NCI-H345 treated with DMSO at 0.1 percent for 48 hours (cell line): ENCODE measurements around the gene RPTOR.
A peak's percentile ranks its signal among the peaks of the same experiment; 100 is the strongest.
"Not testable (repeated sequence)": the region's sequence is repeated elsewhere in the genome, so short reads cannot be mapped to it uniquely, and the experiment has no call there.

Experiments used
- DNase-seq: peaks from one replicate; lab custom pipeline; 2025; ENCODE audit not compliant: unreplicated experiment; lab: John Stamatoyannopoulos, UW

The RPTOR gene

DNA sequence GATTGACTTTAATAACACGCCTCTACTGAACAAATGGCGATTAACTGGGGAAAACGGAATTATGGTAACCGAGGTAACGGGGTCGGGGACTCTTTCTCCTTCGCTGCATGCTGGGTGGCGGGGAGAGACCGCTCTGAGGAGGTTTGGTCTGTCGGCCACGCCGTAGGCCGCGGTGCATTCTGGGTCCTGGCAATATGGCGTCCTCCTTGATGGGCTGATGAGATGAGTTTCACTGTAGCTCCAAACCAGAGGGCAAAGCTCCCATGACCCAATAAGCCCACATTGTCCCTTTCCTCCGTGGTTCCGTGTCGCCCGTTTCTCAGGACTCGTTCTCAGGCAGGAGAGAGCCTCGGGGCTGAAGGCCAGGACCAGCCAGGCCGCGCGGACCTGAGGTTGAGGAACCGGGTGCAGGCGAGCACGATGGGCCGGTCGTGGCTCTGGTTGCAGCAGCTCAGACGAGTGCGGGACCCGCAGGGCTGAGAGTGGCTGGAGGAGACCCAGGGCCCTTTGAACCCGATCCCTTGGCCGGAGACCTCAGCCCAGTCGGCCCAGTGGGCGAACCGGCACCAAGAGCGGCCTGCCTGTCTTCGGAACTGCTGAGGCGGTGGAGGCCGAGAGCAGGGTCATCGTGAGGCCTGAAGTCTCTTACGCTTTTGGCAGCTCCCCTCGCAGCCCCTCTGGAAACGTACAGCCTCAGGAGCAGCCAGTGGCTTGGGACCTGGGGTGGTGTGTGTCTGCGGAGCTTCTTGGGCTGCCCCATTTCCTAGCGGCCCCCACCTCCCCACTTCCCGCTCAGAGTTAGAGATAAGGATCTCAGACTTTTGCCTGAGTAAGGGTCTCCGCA is at the start of gene RPTOR:
TSS of gene RPTOR (plus strand) at position 184 of the 844 bp plus-strand sequence. CDS start 792 bp downstream, outside the sequence.
- peak; percentile 88 for DNase-seq

- DNase-seq: no peak
Measured at GRCh38 chr17:80497726-80498241, 46.9 kb upstream of the RPTOR start.

- DNase-seq: no peak
Measured at GRCh38 chr17:80498242-80498919, 46.3 kb upstream of the RPTOR start.

- DNase-seq: no peak
Measured at GRCh38 chr17:80498920-80499410, 45.7 kb upstream of the RPTOR start.

GRCh38 chr17:80499560-80499959 is 45.1 kb upstream of the RPTOR start:
- no peak for DNase-seq

DNA sequence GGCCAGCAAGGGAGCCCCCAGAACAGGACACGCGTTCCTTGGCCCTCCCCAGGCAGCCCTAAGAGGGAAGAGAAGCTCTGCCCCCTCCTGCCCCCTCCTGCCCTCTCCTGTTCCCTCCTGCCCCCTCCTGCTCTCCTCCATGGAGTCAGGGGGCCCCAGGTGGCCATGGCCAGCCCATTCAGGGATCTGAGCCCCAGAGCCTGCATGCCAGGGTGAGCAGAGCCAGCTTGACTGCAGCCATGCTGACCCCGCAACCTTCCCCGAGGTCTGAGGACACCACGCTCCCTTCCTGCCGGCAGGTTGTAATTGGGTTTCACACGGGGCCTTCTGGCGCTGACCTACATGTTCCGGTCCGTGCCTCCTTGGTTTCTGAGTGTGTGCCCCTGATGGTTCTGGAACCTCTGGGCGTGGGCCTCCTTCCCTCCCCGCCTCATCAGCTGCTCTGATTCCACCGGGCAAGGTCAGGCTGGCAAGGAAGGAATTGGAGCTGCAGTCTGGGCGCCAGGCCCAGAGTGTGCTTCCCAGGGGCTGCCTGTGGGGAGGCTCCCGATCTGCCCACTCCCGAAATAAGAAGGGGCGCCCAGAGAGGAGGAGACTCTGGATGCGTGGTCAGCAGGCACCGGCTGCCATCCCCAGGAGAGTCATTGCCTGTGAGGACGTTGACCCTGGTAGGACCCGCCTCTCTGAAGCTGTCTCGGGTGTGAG is 44.5 kb upstream of the RPTOR start:
- DNase-seq: no peak

GRCh38 chr17:80501741-80502577 is 42.7 kb upstream of the RPTOR start:
- no peak for DNase-seq

GRCh38 chr17:80502578-80502877 is 42.1 kb upstream of the RPTOR start:
- DNase-seq: no peak

DNA sequence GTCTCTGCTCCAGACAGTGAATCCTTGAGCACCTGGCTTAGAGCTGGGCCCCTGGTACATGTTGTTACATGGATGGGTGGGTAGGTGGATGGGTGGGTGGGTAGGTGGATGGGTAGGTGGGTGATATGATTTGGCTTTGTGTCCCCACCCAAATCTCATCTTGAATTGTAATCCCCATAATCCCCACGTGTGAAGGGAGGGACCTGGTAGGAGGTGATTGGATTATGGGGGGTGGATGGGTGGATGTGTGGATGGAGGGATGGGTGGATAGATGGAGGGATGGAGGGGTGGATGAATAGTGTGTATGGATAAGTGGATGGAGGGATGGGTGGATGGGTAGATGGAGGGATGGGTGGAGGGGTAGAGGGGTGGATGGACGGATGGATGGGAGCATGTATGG is 41.6 kb upstream of the RPTOR start:
- no peak for DNase-seq

GRCh38 chr17:80503921-80504320 is 40.7 kb upstream of the RPTOR start:
- no peak for DNase-seq

GRCh38 chr17:80504686-80505413 is 39.8 kb upstream of the RPTOR start:
- no peak for DNase-seq

GRCh38 chr17:80507177-80507576 is 37.5 kb upstream of the RPTOR start:
- not testable (repeated sequence) for DNase-seq

DNA sequence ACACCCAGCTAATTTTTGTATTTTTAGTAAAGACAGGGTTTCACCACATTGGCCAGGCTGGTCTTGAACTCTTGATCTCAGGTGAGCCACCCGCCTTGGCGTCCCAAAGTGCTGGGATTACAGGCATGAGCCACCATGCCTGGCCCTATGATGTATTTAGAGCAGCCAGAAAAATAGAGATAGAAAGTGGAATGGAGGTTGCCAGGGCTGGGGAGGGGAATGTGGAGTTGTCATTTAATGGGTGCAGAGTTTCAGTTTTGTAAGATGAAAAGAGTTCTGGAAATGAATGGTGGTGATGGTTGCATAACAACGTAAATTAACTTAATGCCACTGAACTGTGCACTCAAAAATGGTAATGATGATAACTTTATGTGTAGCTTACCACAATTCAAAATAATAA is 36.7 kb upstream of the RPTOR start:
- DNase-seq: no peak

GRCh38 chr17:80509311-80509710 is 35.3 kb upstream of the RPTOR start:
- DNase-seq: no peak

DNA sequence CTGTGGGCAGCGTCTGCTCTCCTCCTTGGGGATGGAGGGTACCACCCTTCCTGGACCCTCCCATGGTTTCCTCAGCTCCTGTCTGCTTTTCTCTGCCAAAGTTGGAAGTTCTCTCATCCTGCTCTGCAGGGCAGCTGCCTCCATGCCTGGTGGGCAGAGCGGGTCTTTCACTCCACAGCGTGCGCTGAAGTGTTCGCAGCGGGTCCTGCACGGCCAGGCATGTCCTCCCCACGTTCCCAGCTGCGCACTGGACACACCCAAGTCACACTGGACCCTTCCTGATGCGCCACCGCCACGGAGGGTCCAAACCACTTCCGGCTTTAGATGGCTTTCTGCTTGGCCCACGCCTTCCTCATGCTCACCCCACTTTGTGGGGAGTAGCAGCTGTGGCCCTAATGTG is 34.5 kb upstream of the RPTOR start:
- DNase-seq: no peak

DNA sequence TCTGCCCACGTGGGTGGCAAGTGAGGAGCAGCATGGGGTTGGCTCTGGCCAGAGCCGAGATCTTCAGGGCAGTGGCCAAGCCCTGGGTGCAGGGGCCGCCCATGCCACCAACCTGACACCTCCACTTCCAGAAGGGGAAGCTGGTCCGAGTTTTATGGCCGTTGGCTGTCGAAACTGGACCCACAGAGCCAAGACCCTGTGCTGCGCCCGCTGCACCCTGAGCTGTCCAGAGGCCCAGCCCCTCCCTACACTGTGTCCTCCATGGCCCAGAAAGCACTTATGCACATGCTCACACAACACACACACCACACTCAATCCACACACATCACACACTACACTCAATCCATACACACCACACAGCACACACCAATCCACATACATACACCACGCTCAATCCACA is 33.9 kb upstream of the RPTOR start:
- DNase-seq: no peak

GRCh38 chr17:80511222-80512180 is 33.1 kb upstream of the RPTOR start:
- DNase-seq: no peak

DNA sequence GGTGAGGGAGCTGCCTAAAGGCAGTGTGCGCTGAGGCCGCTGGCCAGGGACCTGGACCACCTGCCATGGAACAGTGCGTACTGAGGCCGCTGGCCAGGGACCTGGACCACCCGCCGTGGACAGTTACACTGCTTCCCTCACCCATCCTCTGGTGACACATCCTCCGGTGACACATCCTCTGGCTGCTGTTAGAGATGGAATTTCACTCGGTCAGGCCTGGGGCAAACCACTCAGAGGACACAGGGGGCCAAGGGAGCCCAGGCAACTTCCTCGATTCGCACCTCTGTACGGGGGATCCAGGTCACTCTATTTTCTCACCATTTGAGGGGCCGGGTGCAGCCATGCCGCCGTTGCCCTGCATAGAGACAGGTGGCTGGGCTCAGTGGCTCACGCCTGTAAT is 32.4 kb upstream of the RPTOR start:
- DNase-seq: no peak

- no peak for DNase-seq
Measured at GRCh38 chr17:80513201-80513600, 31.4 kb upstream of the RPTOR start.
